WTC11 (cell line): ENCODE measurements around the gene COQ9. TPM values are rescaled to one million over a fixed set of nuclear protein-coding genes. Genes with fewer than 3 reads are reported as not detected.

Experiments
- ATAC-seq: fragments of 200-7000 bp; cut with Tn5 transposase; 2 replicates; pipeline ENCODE4 v1.10.0; 2021; ENCODE audit warnings: mild to moderate bottlenecking, moderate library complexity
- CTCF ChIA-PET: fragments of 300-600 bp; sonication (Branson Sonifier 250); formaldehyde crosslinking; loops from one replicate; lab custom pipeline; 2021; ENCODE audit warnings: antibody characterized with exemption; lab: Charles Lee
- POLR2A ChIA-PET: fragments of 350-600 bp; sonication (Branson Sonifier 250); formaldehyde crosslinking; loops from one replicate; lab custom pipeline; 2021; ENCODE audit warnings: antibody characterized with exemption; lab: Charles Lee
- DNase-seq: peaks from one replicate; pipeline ENCODE4 v3.0.0; 2021; ENCODE audit warnings: low spot score
- H3K27ac Mint-ChIP-seq: 2 replicates; pipeline ENCODE4 v1.8.0; 2021; ENCODE audit warnings: mixed read lengths
- H3K27me3 Mint-ChIP-seq: 2 replicates; pipeline ENCODE4 v1.8.0; 2021; ENCODE audit warnings: low read depth, mild to moderate bottlenecking, moderate library complexity, mixed read lengths
- H3K36me3 Mint-ChIP-seq: 2 replicates; pipeline ENCODE4 v1.8.0; 2021; ENCODE audit warnings: mixed read lengths
- H3K4me1 Mint-ChIP-seq: 2 replicates; pipeline ENCODE4 v1.8.0; 2022; ENCODE audit warnings: mixed read lengths
- H3K4me3 Mint-ChIP-seq: 2 replicates; pipeline ENCODE4 v1.8.0; 2021; ENCODE audit warnings: mild to moderate bottlenecking, moderate library complexity, mixed read lengths
- H3K9me3 Mint-ChIP-seq: 2 replicates; pipeline ENCODE4 v1.8.0; 2021; ENCODE audit warnings: mixed read lengths
- AR ChIP-seq: fragments of 250-450 bp; sonication (Bioruptor Pico); IDR thresholded peaks from 2 replicates; pipeline ENCODE4 v1.9.0; 2021; ENCODE audit warnings: mild to moderate bottlenecking
- ATF2 ChIP-seq: sonication (generic); formaldehyde crosslinking; IDR thresholded peaks from 2 replicates; pipeline ENCODE4 v1.8.1; 2022; ENCODE audit warnings: low read depth, missing genetic modification reagents, borderline replicate concordance
- CREM ChIP-seq: sonication (generic); formaldehyde crosslinking; IDR thresholded peaks from 2 replicates; pipeline ENCODE4 v1.8.1; 2022; ENCODE audit warnings: mild to moderate bottlenecking, missing genetic modification reagents, moderate library complexity
- E2F5 ChIP-seq: sonication (generic); formaldehyde crosslinking; IDR thresholded peaks from 2 replicates; pipeline ENCODE4 v1.8.1; 2022; ENCODE audit warnings: mild to moderate bottlenecking, moderate library complexity, missing genetic modification reagents
- ELF4 ChIP-seq: sonication (generic); formaldehyde crosslinking; IDR thresholded peaks from 2 replicates; pipeline ENCODE4 v1.8.1; 2022; ENCODE audit warnings: low read depth, mild to moderate bottlenecking, moderate library complexity, missing genetic modification reagents
- ESRRA ChIP-seq: sonication (generic); formaldehyde crosslinking; IDR thresholded peaks from 2 replicates; pipeline ENCODE4 v1.8.1; 2022; ENCODE audit warnings: mild to moderate bottlenecking, missing genetic modification reagents, borderline replicate concordance
- ETV6 ChIP-seq: sonication (generic); formaldehyde crosslinking; IDR thresholded peaks from 2 replicates; pipeline ENCODE4 v1.8.1; 2022; ENCODE audit warnings: mild to moderate bottlenecking, missing genetic modification reagents
- FOXP1 ChIP-seq: sonication (generic); formaldehyde crosslinking; IDR thresholded peaks from 2 replicates; pipeline ENCODE4 v1.8.0; 2022; ENCODE audit warnings: missing genetic modification reagents, mild to moderate bottlenecking, moderate library complexity, borderline replicate concordance
- FOXP4 ChIP-seq: sonication (generic); formaldehyde crosslinking; IDR thresholded peaks from 2 replicates; pipeline ENCODE4 v1.8.0; 2022; ENCODE audit warnings: mild to moderate bottlenecking, missing genetic modification reagents
- GRHL2 ChIP-seq: fragments of 250-450 bp; sonication (Bioruptor Pico); IDR thresholded peaks from 2 replicates; pipeline ENCODE4 v1.8.0; 2022; ENCODE audit warnings: mild to moderate bottlenecking, moderate library complexity; ENCODE audit not compliant: insufficient replicate concordance, severe bottlenecking
- MAX ChIP-seq: sonication (generic); formaldehyde crosslinking; IDR thresholded peaks from 2 replicates; pipeline ENCODE4 v1.8.0; 2022; ENCODE audit warnings: mild to moderate bottlenecking, missing genetic modification reagents
- MXD4 ChIP-seq: fragments of 250-450 bp; sonication (Bioruptor Pico); IDR thresholded peaks from 2 replicates; pipeline ENCODE4 v1.8.0; 2021; ENCODE audit warnings: mild to moderate bottlenecking, moderate library complexity, borderline replicate concordance
- MYBL2 ChIP-seq: sonication (generic); formaldehyde crosslinking; IDR thresholded peaks from 2 replicates; pipeline ENCODE4 v1.8.1; 2023; ENCODE audit warnings: mild to moderate bottlenecking, moderate library complexity, missing genetic modification reagents
- NFATC4 ChIP-seq: fragments of 250-450 bp; sonication (Bioruptor Pico); IDR thresholded peaks from 2 replicates; pipeline ENCODE4 v1.9.0; 2021; ENCODE audit warnings: mild to moderate bottlenecking
- PRRX2 ChIP-seq: fragments of 250-450 bp; sonication (Bioruptor Pico); IDR thresholded peaks from 2 replicates; pipeline ENCODE4 v1.8.0; 2021; ENCODE audit warnings: mild to moderate bottlenecking
- RELA ChIP-seq: sonication (generic); formaldehyde crosslinking; IDR thresholded peaks from 2 replicates; pipeline ENCODE4 v1.8.1; 2022; ENCODE audit warnings: missing genetic modification reagents, mild to moderate bottlenecking, borderline replicate concordance
- TEAD4 ChIP-seq: sonication (generic); formaldehyde crosslinking; IDR thresholded peaks from 2 replicates; pipeline ENCODE4 v1.8.0; 2022; ENCODE audit warnings: mild to moderate bottlenecking, missing genetic modification reagents
- TP53 ChIP-seq: sonication (generic); formaldehyde crosslinking; IDR thresholded peaks from 2 replicates; pipeline ENCODE4 v1.8.1; 2023; ENCODE audit warnings: mild to moderate bottlenecking, missing genetic modification reagents
- ZNF671 ChIP-seq: fragments of 250-450 bp; sonication (Bioruptor Pico); IDR thresholded peaks from 2 replicates; pipeline ENCODE4 v1.8.0; 2021; ENCODE audit warnings: mild to moderate bottlenecking
- total RNA-seq: library from RNA; stranded (reverse); gene quantifications from 3 replicates; pipeline ENCODE4 v1.2.3, GENCODE V29; 2021
- TF ChIP-seq, protein P1 (sequence below): fragments of 250-450 bp; sonication (Bioruptor Pico); IDR thresholded peaks from 2 replicates; pipeline ENCODE4 v1.9.0; 2021; ENCODE audit warnings: moderate library complexity, mild to moderate bottlenecking, inconsistent platforms, borderline replicate concordance
- TF ChIP-seq, protein P2 (sequence below): fragments of 250-450 bp; sonication (Bioruptor Pico); IDR thresholded peaks from 2 replicates; pipeline ENCODE4 v1.8.0; 2021; ENCODE audit warnings: mild to moderate bottlenecking
- TF ChIP-seq, protein P3 (sequence below): sonication (generic); formaldehyde crosslinking; IDR thresholded peaks from 2 replicates; pipeline ENCODE4 v1.8.1; 2022; ENCODE audit warnings: mild to moderate bottlenecking, missing genetic modification reagents, moderate library complexity, borderline replicate concordance
- TF ChIP-seq, protein P4 (sequence below): sonication (generic); formaldehyde crosslinking; IDR thresholded peaks from 2 replicates; pipeline ENCODE4 v1.8.1; 2023; ENCODE audit warnings: mild to moderate bottlenecking, missing genetic modification reagents, moderate library complexity

Gene COQ9
- total RNA-seq, 1 experiment from 2014 or later, result 39.2 TPM

- peak overlapping the region; percentile 91 for H3K4me3 Mint-ChIP-seq
- H3K36me3 Mint-ChIP-seq, result peaks cover 20% of the 10 kb centered on the region
- H3K4me1 Mint-ChIP-seq, result peaks cover 13% of the 10 kb centered on the region
- CTCF ChIA-PET, result interaction anchor here (0.7 to 3.8 kb wide), 13 partner anchors 9 to 354 kb away, joined by 3 to 36 read pairs (median 5); partner anchors contain the start of genes CCL17, CPNE2 and POLR2C
- ATAC-seq, result peak; percentile 36
- DNase-seq, result no peak
- H3K27ac Mint-ChIP-seq, result peak overlapping the region; percentile 9
- POLR2A ChIA-PET, result interaction anchor here (0.8 to 1.3 kb wide), 5 partner anchors 15 to 73 kb away, joined by 3 to 9 read pairs (median 4); partner anchors contain the start of gene POLR2C
- H3K9me3 Mint-ChIP-seq, result peaks cover 2% of the 10 kb centered on the region
- H3K27me3 Mint-ChIP-seq, result no peaks in the 10 kb centered on the region
- TF ChIP-seq GRHL2 (CRISPR knock-in tag), result no peak
- TF ChIP-seq RELA, result no peak
- no peak for TF ChIP-seq AR
- TF ChIP-seq, protein P1, sequence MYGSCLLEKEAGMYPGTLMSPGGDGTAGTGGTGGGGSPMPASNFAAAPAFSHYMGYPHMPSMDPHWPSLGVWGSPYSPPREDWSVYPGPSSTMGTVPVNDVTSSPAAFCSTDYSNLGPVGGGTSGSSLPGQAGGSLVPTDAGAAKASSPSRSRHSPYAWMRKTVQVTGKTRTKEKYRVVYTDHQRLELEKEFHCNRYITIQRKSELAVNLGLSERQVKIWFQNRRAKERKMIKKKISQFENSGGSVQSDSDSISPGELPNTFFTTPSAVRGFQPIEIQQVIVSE (CRISPR knock-in tag), result no peak
- TF ChIP-seq, protein P2, sequence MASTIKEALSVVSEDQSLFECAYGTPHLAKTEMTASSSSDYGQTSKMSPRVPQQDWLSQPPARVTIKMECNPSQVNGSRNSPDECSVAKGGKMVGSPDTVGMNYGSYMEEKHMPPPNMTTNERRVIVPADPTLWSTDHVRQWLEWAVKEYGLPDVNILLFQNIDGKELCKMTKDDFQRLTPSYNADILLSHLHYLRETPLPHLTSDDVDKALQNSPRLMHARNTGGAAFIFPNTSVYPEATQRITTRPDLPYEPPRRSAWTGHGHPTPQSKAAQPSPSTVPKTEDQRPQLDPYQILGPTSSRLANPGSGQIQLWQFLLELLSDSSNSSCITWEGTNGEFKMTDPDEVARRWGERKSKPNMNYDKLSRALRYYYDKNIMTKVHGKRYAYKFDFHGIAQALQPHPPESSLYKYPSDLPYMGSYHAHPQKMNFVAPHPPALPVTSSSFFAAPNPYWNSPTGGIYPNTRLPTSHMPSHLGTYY (CRISPR knock-in tag), result no peak
- TF ChIP-seq PRRX2 (CRISPR knock-in tag), result no peak
- TF ChIP-seq ELF4 (CRISPR knock-in tag), result no peak
- no peak for TF ChIP-seq MXD4
- TF ChIP-seq FOXP1, result no peak
- TF ChIP-seq, protein P3, sequence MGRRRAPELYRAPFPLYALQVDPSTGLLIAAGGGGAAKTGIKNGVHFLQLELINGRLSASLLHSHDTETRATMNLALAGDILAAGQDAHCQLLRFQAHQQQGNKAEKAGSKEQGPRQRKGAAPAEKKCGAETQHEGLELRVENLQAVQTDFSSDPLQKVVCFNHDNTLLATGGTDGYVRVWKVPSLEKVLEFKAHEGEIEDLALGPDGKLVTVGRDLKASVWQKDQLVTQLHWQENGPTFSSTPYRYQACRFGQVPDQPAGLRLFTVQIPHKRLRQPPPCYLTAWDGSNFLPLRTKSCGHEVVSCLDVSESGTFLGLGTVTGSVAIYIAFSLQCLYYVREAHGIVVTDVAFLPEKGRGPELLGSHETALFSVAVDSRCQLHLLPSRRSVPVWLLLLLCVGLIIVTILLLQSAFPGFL (CRISPR knock-in tag), result no peak
- no peak for TF ChIP-seq E2F5 (CRISPR knock-in tag)
- TF ChIP-seq ZNF671 (CRISPR knock-in tag), result no peak
- TF ChIP-seq MAX (CRISPR knock-in tag), result no peak; the same call in 1 of the 2 replicates
- TF ChIP-seq MYBL2 (CRISPR knock-in tag), result no peak
- TF ChIP-seq ETV6, result no peak
- TF ChIP-seq, all 79 proteins: peak for 0
These were observed 621 bp upstream of the COQ9 start for GRCh38 chr16:57446531-57447185.

DNA sequence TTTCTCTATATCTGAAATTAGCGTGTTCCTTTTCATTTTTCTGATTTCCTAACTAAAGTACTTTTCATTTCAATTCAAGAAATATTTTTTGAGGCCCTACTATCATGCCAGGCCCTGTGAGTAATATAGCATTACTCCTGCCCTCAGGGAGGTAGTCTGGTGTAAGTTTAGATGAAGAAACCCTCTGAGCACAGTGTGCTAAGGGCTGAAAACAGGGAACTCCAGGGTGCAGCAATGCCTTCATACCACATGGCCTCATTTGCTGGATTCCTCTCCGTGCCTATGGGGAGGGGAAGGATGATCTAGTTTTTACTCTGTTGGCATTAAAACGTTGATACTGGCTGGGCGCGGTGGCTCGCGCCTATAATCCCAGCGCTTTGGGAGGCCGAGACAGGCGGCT is 4.7 kb downstream of the COQ9 start:
- Mint-ChIP-seq H3K27ac (no peak overlapping the region), H3K27me3 (no peaks in the 10 kb centered on the region), H3K9me3 (no peaks in the 10 kb centered on the region), H3K4me3 (no peak overlapping the region), H3K36me3 (peaks cover 41% of the 10 kb centered on the region), H3K4me1 (0 out of 2 replicates have a peak, but pooled peaks cover 3% of the 10 kb centered on the region)
- POLR2A ChIA-PET, result no interaction called here
- no peak for ATAC-seq
- CTCF ChIA-PET, result interaction anchor here (1.1 kb wide), 1 partner anchor 10 kb away, joined by 3 read pairs; the partner anchor contains the start of gene POLR2C
- no peak for DNase-seq
- TF ChIP-seq ELF4 (CRISPR knock-in tag), result no peak
- no peak for TF ChIP-seq NFATC4 (CRISPR knock-in tag)
- TF ChIP-seq TP53, result no peak
- TF ChIP-seq, protein P4, sequence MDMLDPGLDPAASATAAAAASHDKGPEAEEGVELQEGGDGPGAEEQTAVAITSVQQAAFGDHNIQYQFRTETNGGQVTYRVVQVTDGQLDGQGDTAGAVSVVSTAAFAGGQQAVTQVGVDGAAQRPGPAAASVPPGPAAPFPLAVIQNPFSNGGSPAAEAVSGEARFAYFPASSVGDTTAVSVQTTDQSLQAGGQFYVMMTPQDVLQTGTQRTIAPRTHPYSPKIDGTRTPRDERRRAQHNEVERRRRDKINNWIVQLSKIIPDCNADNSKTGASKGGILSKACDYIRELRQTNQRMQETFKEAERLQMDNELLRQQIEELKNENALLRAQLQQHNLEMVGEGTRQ (CRISPR knock-in tag), result no peak
- TF ChIP-seq ATF2 (CRISPR knock-in tag), result no peak
- TF ChIP-seq MXD4, result no peak
- TF ChIP-seq TEAD4, result no peak
- TF ChIP-seq CREM (CRISPR knock-in tag), result no peak
- TF ChIP-seq MYBL2 (CRISPR knock-in tag), result no peak
- TF ChIP-seq FOXP4 (CRISPR knock-in tag), result no peak
- TF ChIP-seq ESRRA (CRISPR knock-in tag), result no peak
